MV-4-11 (cell line): ENCODE data around the gene SHISA7.
"Not testable (repeated sequence)": the region's sequence is repeated elsewhere in the genome, so short reads cannot be mapped to it uniquely, and the experiment has no call there.

Experiments used
- DNase-seq: peaks from one replicate; lab custom pipeline; 2025; lab: John Stamatoyannopoulos, UW

SHISA7 gene

GRCh38 chr19:55463583-55464031 lies 20.5 kb upstream of the SHISA7 start:
- no peak for DNase-seq

GRCh38 chr19:55462722-55463121 lies 19.6 kb upstream of the SHISA7 start:
- no peak for DNase-seq

DNA sequence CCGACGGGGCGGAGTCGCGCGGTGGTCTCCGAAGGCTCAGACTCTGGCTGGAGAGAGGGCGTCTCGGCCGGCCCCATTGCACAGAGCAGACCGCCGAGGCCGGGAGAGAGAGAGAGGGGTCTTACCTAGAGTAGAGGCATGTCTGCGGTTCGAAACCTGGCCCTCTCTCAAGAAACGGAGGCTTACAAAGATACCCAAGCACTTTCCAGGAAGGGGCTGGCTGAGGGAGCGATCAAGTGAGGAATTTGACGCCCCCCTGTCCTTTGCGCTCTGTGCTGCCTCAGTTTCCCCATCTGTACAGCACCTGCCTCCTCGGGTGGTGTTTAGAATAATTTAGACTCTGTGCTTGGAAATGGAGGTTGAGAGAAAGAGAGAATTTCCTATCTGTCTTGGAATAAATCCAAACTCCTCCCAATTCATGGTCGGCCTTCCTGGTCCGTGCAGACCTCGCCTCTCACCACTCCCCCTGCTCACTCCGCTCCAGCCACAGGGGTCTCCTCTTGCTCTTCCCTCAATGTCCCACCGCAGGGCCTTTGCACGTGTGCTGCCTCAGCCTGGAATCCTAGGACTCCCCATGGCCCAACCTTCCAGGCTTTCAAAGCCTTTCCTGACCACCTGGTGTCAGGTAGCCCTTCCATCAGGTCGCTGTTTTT lies 19.0 kb upstream of the SHISA7 start:
- DNase-seq: peak; percentile 57

DNA sequence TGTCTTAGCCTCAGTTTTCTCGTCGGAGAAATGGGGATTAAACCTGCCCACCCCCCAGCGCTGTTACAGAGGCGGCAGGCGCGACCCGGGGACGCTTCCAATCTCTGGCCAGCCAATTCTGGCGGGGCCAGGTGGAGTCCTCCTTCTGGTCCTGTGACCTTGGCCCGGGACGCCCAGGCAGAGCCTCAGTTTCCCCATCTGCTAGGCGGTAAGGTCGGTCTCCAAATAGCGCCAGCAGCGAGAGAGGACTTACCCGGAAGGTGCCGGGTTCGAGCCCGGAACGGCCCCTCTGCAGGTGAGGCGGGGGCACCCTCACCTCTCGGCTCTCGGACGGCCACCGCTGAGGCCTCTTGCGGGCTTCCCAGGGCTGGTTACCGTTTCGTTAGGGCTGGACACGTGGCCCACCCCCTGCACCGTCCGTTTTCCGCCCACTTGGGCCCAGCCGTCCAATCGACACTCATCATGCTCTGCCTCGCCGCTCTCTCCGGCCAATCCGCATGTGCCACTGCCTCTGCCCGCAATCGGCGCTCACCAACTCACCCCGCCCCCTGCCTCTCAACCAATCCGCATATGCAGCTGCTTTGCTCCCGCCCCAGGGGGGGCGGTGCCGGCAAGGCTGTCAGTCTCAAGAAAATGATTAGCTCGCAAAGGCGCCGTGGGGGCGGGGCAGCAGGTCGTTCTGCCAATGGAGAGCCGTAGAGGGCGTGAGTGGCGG lies 18.3 kb upstream of the SHISA7 start, which contains the start of gene ISOC2:
ISOC2 (minus strand) TSS at position 384 of the 715 bp plus-strand sequence. CDS start 5,156 bp downstream, outside the sequence.
- peak; percentile 100 for DNase-seq

GRCh38 chr19:55460670-55461258 lies 17.7 kb upstream of the SHISA7 start:
- DNase-seq: peak; percentile 56

DNA sequence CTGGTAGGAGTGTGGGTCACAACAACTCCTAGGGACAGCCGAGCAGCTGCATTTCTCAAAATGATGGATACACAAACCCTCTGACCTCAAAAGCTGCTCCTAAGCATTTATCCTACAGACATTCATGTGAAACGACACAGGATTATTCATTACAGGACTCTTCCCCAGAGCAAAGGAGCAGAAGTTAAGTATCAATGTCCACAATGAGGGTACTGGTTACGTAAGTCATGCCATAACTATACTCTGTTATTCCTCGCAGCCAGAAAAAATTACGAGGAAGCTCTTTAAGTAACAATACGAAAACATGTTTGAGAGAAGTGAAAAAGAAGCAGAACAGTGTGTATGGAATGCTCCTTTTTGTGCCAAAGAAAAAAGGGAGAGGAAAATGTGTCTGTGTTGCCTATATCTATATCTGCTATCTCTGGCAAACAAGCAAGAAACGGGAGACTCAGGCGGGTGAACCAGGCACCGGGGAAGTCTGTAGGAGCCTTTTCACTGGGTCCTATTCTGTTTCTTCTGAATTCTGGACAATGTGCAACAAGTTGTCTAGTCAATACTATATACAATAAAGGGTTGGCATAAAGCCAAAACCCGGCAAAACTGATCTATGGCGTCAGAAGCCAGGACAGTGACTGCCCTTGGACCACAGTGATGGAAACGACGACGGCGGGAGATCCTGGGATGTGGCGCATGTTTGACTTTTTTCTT lies 17.0 kb upstream of the SHISA7 start:
- DNase-seq: peak; percentile 61

DNA sequence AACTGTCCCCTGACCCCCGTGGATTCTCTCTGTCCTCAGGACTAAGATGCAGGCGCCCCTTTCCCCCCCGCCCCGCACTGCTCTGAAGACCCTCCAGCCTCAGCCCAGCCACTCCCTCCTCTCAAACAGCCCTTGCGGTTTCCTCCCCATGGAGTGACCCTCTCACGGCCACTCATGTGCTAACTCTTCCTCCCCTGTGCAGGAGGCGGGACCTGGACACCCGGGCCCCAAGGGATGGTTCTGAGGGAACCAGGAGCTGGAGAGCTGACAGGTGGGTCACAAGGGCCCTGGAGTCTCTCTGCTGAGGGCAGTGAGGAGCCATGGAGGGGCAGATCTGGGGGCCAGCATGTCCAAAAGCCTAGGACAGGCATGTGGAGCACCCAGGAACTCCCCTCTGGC lies 16.4 kb upstream of the SHISA7 start:
- no peak for DNase-seq

DNA sequence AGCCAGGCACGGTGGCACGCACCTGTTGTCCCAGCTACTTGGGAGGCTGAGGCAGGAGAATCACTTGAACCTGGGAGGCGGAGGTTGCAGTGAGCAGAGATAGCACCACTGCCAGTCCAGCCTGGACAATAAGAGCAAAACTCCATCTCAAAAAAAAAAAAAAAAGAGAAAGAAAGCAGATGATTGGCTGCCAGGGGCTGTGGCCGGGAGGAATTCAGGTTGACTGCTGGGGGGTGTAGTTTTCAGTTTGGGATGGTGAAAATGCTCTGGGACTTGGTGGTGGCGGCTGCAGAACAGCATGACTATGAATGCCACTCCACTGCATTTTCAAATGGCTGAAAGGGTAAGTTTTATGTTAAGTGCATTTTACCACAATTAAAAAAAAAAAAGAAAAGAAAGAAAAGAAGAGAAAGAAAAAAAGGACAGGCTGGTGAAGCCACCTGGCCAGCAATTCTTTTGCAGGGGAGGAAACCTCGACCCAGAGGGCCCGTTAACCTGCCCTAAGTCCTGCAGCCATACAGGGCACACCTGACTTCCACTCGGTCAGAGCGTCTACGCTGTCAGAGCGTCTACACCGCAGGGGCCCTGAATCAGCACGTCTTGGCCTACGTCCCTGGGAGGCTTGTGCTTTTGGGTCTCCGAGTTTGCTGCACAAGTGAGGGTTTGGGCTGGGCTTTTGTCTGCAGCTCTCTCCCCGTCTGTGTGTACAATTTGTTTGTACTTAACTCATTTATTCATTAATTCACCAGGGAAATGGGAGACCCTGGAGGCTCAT lies 14.8 kb upstream of the SHISA7 start:
- no peak for DNase-seq

GRCh38 chr19:55456347-55456746 lies 13.2 kb upstream of the SHISA7 start:
- no peak for DNase-seq

DNA sequence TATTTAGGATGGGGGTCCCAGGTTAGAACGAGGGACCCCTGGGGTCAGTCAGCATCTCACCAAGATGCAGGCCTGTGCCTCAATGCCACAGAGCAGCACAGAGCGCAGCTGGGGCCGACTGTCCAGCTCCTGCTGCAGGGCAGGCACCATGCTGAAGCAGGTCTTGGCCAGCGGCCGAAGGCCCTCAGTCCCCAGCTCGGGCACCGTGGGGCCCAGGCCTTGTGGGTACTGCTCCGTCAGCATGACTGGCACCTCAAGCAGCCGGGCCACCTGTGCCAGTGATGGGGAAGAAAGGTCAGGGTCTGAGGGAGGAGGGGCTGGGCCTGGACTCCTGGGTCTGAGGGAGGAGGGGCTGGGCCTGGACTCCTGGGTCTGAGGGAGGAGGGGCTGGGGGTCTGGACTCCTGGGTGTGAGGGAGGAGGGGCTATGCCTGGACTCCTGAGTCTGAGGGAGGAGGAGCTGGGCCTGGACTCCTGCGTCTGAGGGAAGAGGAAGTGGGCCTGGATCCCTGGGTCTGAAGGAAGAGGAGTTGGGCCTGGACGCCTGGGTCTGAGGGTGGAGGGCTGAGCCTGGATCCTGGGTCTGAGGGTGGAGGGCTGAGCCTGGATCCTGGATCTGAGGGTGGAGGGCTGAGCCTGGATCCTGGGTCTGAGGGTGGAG lies 12.6 kb upstream of the SHISA7 start:
- no peak for DNase-seq

GRCh38 chr19:55454787-55455243 lies 11.7 kb upstream of the SHISA7 start:
- peak; percentile 37 for DNase-seq

- no peak for DNase-seq
Measured at GRCh38 chr19:55453511-55454260, 10.6 kb upstream of the SHISA7 start.

DNA sequence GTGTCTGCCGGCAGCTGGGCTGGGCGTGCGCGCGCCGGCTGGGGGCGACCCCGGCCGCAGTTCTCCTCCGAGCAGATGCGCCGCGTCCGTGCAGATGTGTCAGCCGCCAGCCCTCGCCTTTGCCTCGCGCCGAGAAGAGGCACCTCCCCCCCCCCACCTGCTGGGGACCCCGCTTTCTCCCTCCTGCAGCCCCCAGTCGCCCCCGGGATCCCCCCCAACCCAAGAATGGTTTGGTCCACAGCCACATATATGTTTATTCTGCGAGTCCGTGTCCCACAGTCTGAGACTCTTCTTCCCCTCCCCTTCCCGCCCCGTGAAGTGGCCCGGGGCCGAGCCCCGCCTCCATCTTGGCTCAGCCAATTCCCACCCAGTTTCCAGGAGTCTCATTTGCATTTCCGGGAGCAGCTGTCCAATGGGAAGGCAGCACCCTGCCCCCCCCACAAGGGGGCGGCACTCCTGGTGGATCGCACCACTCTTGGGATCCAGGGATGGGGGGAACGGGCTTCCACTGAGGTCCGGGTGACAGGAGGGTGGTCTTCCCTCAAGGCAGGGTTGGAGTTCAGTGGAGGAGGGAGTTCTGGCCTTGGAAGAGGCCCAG lies 9.7 kb upstream of the SHISA7 start:
- peak; percentile 91 for DNase-seq

DNA sequence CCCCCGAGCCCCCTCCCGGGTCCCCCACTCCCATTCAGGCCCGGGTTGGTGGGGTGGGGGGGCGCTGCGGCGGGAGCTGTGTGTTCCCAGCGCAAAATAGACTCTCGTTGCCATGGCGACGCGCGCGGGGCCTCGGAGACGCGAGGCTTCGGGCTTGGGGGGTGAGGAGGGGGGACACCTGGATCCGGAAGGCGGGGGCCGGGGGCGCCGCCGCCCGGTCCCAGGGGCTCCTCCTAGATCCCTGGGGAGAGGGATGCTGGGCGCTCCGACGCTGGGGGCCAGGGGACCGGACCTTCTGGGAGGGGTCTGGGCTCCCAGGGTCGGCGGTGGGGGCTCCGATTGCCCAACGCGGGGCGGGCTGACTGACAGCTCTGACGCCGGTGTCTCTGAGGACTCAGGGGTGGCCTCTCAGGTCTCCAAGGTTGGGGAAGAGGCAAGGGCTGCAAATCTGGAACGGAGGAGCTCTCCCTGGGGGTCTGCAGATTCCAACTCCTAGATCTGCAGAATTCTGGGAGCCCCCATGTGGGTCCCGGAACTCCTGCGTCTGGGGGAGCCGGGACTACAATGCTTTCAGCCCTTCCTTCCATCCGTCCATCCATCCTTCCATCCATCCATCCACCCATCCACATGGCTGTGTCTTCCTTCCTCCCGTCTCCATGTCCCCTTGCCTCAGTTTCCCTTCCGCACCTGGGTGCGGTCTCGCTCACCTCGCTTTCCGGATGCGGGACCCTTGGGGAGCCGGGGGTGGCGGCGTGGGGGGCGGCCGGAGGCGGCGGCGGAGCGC lies 9.1 kb upstream of the SHISA7 start:
- DNase-seq: no peak

DNA sequence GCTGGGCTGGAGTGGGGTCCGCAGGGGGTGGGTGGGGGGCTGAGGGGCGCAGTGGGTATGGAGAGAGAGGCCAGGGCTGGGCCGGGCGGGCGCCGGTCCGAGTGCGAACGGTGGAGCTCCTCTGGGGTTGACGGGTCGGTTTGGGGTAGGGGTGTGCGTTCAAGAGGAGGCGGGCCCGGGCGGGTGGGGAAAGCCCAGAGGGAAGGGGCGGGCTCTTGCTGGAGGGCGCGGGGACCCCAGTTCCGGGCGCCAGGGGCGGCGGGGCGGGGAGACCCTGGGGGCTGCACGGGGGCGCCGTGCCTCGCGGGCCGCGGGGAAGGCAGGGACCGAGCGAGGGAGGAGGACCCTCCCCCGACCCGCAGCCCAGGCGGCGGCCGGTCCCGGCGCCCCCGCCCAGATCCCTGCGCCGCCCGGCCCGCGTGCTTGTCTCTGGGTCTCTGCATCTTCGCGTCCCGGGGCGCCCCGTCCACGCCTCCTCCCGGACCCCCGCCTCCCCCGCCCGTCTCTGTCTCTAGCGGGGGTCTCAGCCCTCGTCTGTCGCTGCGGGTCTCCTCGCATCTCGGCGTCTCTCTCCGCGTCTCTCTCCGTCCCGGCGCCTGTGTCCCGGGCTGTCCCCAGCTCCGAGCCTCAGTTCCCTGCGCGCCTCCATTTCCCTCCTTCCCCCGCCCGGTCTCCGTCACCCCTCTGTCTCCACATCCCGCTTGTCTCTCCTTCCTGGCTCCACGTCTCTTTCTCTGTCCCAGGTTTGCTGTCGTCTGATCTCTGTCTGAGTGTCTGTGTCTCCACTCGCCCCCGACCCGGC lies 8.3 kb upstream of the SHISA7 start:
- DNase-seq: no peak

DNA sequence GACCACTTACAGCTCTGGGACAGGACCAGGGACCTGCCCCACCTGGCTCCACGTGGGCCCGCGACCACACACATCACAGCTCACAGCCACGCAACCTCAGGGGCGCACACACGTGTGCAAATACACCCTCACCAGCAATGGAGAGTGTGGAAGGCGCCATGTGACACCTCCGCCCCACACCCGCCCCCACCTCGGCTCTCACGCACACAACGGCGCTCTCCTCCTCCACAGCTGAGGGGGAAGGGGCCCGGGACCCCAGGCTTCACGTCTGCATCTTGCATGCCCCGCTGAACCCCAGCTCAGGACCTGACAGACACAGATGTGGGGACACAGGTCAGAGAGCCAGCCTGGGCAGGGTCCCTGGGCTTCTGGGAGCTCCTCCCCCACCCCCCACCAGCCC lies 6.4 kb upstream of the SHISA7 start:
- DNase-seq: no peak

- DNase-seq: not testable (repeated sequence)
Measured at GRCh38 chr19:55448175-55448490, 5.0 kb upstream of the SHISA7 start.

- peak; percentile 38 for DNase-seq
Measured at GRCh38 chr19:55447421-55448174, 4.5 kb upstream of the SHISA7 start.
